Left ventricle myocardium inferior (tissue), 1 donor: Measurements from ENCODE around the gene ZNF860. TPM values are rescaled to one million over a fixed set of nuclear protein-coding genes. Genes with fewer than 3 reads are reported as not detected.

Experiments
- DNase-seq: peaks from one replicate; pipeline ENCODE4 v3.0.0-alpha.2; 2020
- H3K27ac ChIP-seq: fragments of 200-600 bp; replicated peaks from 2 replicates; pipeline ENCODE4 v1.8.0; 2021
- H3K27me3 ChIP-seq: fragments of 200-600 bp; 2 replicates; pipeline ENCODE4 v1.8.0; 2021; ENCODE audit warnings: low read depth
- H3K36me3 ChIP-seq: fragments of 200-600 bp; 2 replicates; pipeline ENCODE4 v1.8.0; 2021
- H3K4me1 ChIP-seq: fragments of 200-600 bp; 2 replicates; pipeline ENCODE4 v1.8.0; 2021
- H3K4me3 ChIP-seq: fragments of 200-600 bp; 2 replicates; pipeline ENCODE4 v1.8.0; 2021; ENCODE audit warnings: mild to moderate bottlenecking, moderate library complexity
- H3K9me3 ChIP-seq: fragments of 200-600 bp; replicated peaks from 2 replicates; pipeline ENCODE4 v1.8.0; 2021
- CTCF ChIP-seq: fragments of 200-600 bp; IDR thresholded peaks from 2 replicates; pipeline ENCODE4 v1.8.0; 2021; ENCODE audit warnings: antibody characterized with exemption, mild to moderate bottlenecking, borderline replicate concordance
- intact Hi-C: fragments of 100-400 bp; cut with micrococcal nuclease; formaldehyde crosslinking; loops from one replicate; pipeline ENCODE4 v1.11.0; 2022
- total RNA-seq: library from RNA; stranded (reverse); fragmentation: NEBNext Ultra II Directional; extraction: Animal tissue kit (Norgen Biotek cat#: 25700); gene quantifications from one replicate; pipeline ENCODE4 v1.2.1, GENCODE V29; 2021
- donor health status: DM: no; HTN: yes; CAD: no; lungs with severe emphysema.

The ZNF860 gene
- total RNA-seq, 1 donor from 2014 or later, result 0.08 TPM

- H3K4me3 ChIP-seq, result peak overlapping the region; percentile 53
- no peaks in the 10 kb centered on the region for H3K27me3 ChIP-seq
- H3K9me3 ChIP-seq, result peaks cover 10% of the 10 kb centered on the region
- H3K4me1 ChIP-seq, result peaks cover 46% of the 10 kb centered on the region
- peak overlapping the region; percentile 75 for H3K27ac ChIP-seq
- no peak for TF ChIP-seq CTCF
- no peak for DNase-seq
- intact Hi-C loops, result no loop called here
- H3K36me3 ChIP-seq, result no peaks in the 10 kb centered on the region
Measured at GRCh38 chr3:31959951-31960792, 21.4 kb upstream of the ZNF860 start.

GRCh38 chr3:31960793-31961431, 20.6 kb upstream of the ZNF860 start:
- intact Hi-C loops, result no loop called here

GRCh38 chr3:31962801-31963205, 18.7 kb upstream of the ZNF860 start:
- H3K4me1 ChIP-seq, result peaks cover 42% of the 10 kb centered on the region
- no peak overlapping the region for H3K4me3 ChIP-seq
- H3K36me3 ChIP-seq, result no peaks in the 10 kb centered on the region
- no peaks in the 10 kb centered on the region for H3K9me3 ChIP-seq
- DNase-seq, result no peak
- no peak overlapping the region for H3K27ac ChIP-seq
- no peak for TF ChIP-seq CTCF
- intact Hi-C loops, result no loop called here
- no peaks in the 10 kb centered on the region for H3K27me3 ChIP-seq

More at GRCh38 chr3:31960793-31961431, 20.6 kb upstream of the ZNF860 start:
- peaks cover 3% of the 10 kb centered on the region for H3K9me3 ChIP-seq
- no peaks in the 10 kb centered on the region for H3K36me3 ChIP-seq
- no peak for DNase-seq
- no peaks in the 10 kb centered on the region for H3K27me3 ChIP-seq
- no peak overlapping the region for H3K4me3 ChIP-seq
- peaks cover 46% of the 10 kb centered on the region for H3K4me1 ChIP-seq
- TF ChIP-seq CTCF, result no peak
- peak overlapping the region; percentile 75 for H3K27ac ChIP-seq

- peak overlapping the region; percentile 65 for H3K27ac ChIP-seq
- no peaks in the 10 kb centered on the region for H3K9me3 ChIP-seq
- no peaks in the 10 kb centered on the region for H3K27me3 ChIP-seq
- H3K4me3 ChIP-seq, result no peak overlapping the region
- intact Hi-C loops, result no loop called here
- H3K4me1 ChIP-seq, result peaks cover 21% of the 10 kb centered on the region
- TF ChIP-seq CTCF, result no peak
- no peaks in the 10 kb centered on the region for H3K36me3 ChIP-seq
- no peak for DNase-seq
Measured at GRCh38 chr3:31966978-31967591, 14.5 kb upstream of the ZNF860 start.

- Histone ChIP-seq H3K27me3 (no peaks in the 10 kb centered on the region), H3K4me3 (no peak overlapping the region), H3K36me3 (no peaks in the 10 kb centered on the region), H3K27ac (peak overlapping the region; percentile 65), H3K9me3 (no peaks in the 10 kb centered on the region), H3K4me1 (peaks cover 21% of the 10 kb centered on the region)
- intact Hi-C loops, result no loop called here
- no peak for DNase-seq
- no peak for TF ChIP-seq CTCF
Measured at GRCh38 chr3:31967592-31967991, 14.0 kb upstream of the ZNF860 start.
